Thoracic aorta (tissue), 2 donors: ENCODE results near the gene PEX1. TPM values are rescaled to one million over a fixed set of nuclear protein-coding genes. Genes with fewer than 3 reads are reported as not detected.
"Not testable (repeated sequence)": the region's sequence is repeated elsewhere in the genome, so short reads cannot be mapped to it uniquely, and the experiment has no call there.

Source experiments
- ATAC-seq: fragments of 150-250 bp; one replicate; pipeline ENCODE4 v1.8.0; 2017; ENCODE audit warnings: low read depth; ENCODE audit not compliant: insufficient number of reproducible peaks, low FRiP score
- DNase-seq: peaks from one replicate; pipeline ENCODE4 v3.0.0-alpha.2; 2020; ENCODE audit warnings: low spot score
- H3K27ac ChIP-seq, 2 donors: fragments of 200-600 bp; sonication (generic); 1 replicate in 1 of 2; 2 replicates in 1 of 2; pipeline ENCODE4 v1.5.1; 2016; ENCODE audit warnings: mild to moderate bottlenecking in 2 of 2, moderate library complexity in 2 of 2
- H3K27me3 ChIP-seq: fragments of 200-600 bp; sonication (generic); replicated peaks from 2 replicates; pipeline ENCODE4 v1.6.0; 2016; ENCODE audit warnings: mild to moderate bottlenecking; ENCODE audit not compliant: insufficient read depth
- H3K36me3 ChIP-seq: fragments of 200-600 bp; sonication (generic); one replicate; pipeline ENCODE4 v1.5.1; 2016
- H3K4me1 ChIP-seq, 2 donors: fragments of 200-600 bp; sonication (generic); 1 replicate in 1 of 2; 2 replicates in 1 of 2; pipeline versions ENCODE4 v1.5.1 to v1.6.0; 2016; ENCODE audit warnings: low read depth in 2 of 2, mild to moderate bottlenecking in 1 of 2; ENCODE audit not compliant: control insufficient read depth in 1 of 2
- H3K4me3 ChIP-seq: fragments of 200-600 bp; sonication (generic); 2 replicates; pipeline ENCODE4 v1.5.1; 2016; ENCODE audit warnings: mild to moderate bottlenecking
- H3K9me3 ChIP-seq: fragments of 200-600 bp; sonication (generic); 2 replicates; pipeline ENCODE4 v1.5.1; 2016
- CTCF ChIP-seq: fragments of 200-600 bp; sonication (generic); IDR thresholded peaks from one replicate; pipeline ENCODE4 v1.5.1; 2019; ENCODE audit warnings: antibody characterized with exemption
- total RNA-seq, 2 donors: library from RNA; depleted of rRNA; stranded (reverse); fragments of >200 nt; gene quantifications; one replicate each; pipeline versions ENCODE4 v1.1.0 to v1.2.3, GENCODE V29; 2016

PEX1 gene
- total RNA-seq, 2 donors from 2014 or later = 23.0 to 26.2 TPM

GRCh38 chr7:92478711-92479110, 49.6 kb downstream of the PEX1 start:
- ATAC-seq (no peak), DNase-seq (no peak)
- H3K9me3 ChIP-seq = no peaks in the 10 kb centered on the region
- H3K4me1 ChIP-seq = no peaks in the 10 kb centered on the region
- no peaks in the 10 kb centered on the region for H3K27me3 ChIP-seq
- H3K27ac ChIP-seq = no peak overlapping the region
- no peaks in the 10 kb centered on the region for H3K36me3 ChIP-seq
- no peak for TF ChIP-seq CTCF
- no peak overlapping the region for H3K4me3 ChIP-seq

DNA sequence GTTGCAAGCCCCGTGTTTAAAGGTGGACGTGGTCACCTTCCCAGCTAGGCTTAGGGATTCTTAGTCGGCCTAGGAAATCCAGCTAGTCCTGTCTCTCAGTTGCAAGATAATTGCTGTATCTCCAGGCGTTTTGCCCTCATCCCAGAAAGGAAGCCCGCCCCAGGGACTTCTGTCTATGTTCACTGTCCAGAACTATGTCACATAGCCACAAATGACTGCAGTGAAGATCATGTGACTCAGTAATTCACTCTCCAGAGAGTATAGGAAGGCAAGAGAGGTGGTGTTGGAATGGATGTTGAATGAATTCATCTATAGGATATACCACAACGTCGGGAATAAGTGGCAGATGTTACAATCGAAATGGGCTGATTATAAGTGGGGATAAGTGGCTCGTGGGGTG, 50.2 kb downstream of the PEX1 start:
- H3K27ac ChIP-seq = no peak overlapping the region
- no peaks in the 10 kb centered on the region for H3K36me3 ChIP-seq
- TF ChIP-seq CTCF = no peak
- no peaks in the 10 kb centered on the region for H3K4me1 ChIP-seq
- no peaks in the 10 kb centered on the region for H3K27me3 ChIP-seq
- H3K9me3 ChIP-seq = no peaks in the 10 kb centered on the region
- H3K4me3 ChIP-seq = no peak overlapping the region
- no peak for DNase-seq
- ATAC-seq = no peak

- not testable (repeated sequence) for H3K36me3 ChIP-seq, ATAC-seq, H3K27ac ChIP-seq
Observed at GRCh38 chr7:92477681-92478080, 50.6 kb downstream of the PEX1 start, which contains the start of gene ERVW-1. TSS of gene ERVW-1 (minus strand) at chr7:92477946. CDS start at chr7:92470381, 7,565 bp downstream.

DNA sequence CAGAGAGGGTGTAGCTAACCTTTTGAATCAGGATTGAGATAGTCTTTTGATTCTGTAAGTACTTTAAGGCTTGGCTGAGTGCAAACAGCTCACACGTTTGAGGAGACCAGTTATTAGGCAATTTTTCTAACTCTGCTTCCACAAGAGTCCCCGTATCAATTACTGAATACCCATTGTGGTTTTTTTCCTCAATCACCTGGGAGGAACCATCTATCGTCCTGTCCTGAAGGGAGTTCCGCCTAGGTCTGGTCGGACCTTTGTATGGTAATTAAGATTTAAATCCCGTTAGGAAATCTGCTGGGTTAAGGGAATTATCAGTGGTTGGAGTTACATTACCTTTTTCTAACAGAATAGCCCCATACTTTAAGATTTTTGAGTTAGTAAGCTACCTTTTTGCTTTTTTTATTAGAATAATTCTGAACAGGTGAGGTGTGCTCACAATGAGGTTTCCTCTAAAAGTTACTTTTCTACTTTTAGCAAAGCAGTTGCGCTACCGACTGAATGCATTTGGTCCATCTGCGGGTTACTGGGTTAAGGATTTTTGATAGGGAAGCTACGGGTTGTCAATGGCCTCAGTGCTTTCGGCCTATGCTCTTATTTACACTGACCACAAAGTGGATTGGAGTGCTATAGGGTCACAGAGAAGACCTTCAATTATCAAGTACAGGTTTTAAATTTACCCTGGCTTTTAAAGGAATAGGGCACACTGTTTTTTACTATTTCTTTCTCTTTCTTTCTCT, 52.3 kb downstream of the PEX1 start:
- H3K27ac ChIP-seq, H3K36me3 ChIP-seq, H3K4me1 ChIP-seq, DNase-seq, H3K4me3 ChIP-seq, H3K27me3 ChIP-seq, ATAC-seq, H3K9me3 ChIP-seq: not testable (repeated sequence)

More at GRCh38 chr7:92477681-92478080, 50.6 kb downstream of the PEX1 start, which contains the start of gene ERVW-1:
- H3K27me3 ChIP-seq, H3K4me1 ChIP-seq, DNase-seq, H3K4me3 ChIP-seq, H3K9me3 ChIP-seq: not testable (repeated sequence)

- DNase-seq, H3K9me3 ChIP-seq, H3K27me3 ChIP-seq, ATAC-seq, H3K4me3 ChIP-seq, H3K36me3 ChIP-seq, H3K4me1 ChIP-seq, H3K27ac ChIP-seq: not testable (repeated sequence)
Observed at GRCh38 chr7:92475261-92475770, 53.0 kb downstream of the PEX1 start.

DNA sequence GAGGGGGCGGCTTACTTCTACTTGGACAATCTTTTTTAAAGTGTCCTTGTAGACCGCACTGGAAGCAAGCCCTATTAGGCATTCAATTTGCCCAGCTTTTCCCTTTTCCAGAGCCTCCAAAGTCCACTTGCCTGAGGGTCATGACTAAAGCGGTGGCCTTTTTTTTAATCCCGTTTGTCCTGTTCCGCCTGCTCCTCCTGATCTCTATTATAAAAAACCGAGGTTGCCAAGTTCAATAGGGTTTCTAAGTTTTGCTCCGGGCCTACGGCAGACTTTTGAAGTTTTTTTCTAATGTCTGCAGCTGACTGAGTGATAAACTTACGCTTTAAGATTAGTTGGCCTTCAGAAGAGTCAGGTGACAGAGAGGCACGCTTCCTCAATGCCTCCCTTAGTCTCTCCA, 54.3 kb downstream of the PEX1 start:
- H3K4me3 ChIP-seq, ATAC-seq, H3K27me3 ChIP-seq, H3K4me1 ChIP-seq, H3K27ac ChIP-seq, DNase-seq, H3K36me3 ChIP-seq, H3K9me3 ChIP-seq: not testable (repeated sequence)

DNA sequence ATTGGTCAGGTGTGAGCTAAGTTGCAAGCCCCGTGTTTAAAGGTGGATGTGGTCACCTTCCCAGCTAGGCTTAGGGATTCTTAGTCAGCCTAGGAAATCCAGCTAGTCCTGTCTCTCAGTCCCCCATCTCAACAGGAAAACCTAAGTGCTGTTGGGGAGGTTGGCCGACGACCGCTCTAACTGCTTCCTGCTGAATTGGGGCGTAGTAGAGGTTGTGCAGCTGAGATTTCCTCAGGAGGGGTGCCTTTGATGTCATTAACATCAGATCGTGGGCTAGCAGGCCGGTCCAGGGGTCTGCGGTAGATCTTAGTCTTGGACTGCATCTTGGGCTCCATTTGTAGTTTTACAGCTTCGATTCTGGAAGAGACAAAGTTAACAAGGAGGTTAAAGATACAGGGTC, 59.7 kb downstream of the PEX1 start:
- H3K27me3 ChIP-seq, H3K36me3 ChIP-seq, H3K9me3 ChIP-seq, DNase-seq, H3K4me1 ChIP-seq, H3K4me3 ChIP-seq, H3K27ac ChIP-seq, ATAC-seq: not testable (repeated sequence)
